ENCODE results near the gene UBTD2.

UBTD2 gene

DNA sequence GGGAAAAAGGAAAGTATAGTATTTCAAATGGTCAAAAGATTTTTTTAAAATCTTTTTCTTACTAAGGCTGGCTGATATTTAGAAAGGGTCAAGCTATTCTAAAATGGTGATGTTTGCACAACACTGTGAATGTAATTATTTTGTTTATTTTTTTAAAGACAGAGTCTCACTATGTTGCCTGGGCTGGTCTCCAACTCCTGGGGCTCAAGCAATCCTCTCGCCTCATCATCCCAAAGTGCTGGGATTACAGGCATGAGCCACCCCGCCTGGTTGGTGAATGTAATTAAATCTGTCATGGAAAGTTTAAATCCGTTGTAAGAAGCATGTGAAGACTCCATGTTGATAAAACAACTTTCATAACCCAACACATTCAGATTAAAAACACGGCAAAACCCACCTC, 2.6 kb downstream of the UBTD2 start:
- H3K4me3 ChIP-seq (ENCODE audit: low read depth, low read length) = peak overlapping the region; percentile 84; the same call in 1 of the 2 replicates
- TF ChIP-seq, protein P1, sequence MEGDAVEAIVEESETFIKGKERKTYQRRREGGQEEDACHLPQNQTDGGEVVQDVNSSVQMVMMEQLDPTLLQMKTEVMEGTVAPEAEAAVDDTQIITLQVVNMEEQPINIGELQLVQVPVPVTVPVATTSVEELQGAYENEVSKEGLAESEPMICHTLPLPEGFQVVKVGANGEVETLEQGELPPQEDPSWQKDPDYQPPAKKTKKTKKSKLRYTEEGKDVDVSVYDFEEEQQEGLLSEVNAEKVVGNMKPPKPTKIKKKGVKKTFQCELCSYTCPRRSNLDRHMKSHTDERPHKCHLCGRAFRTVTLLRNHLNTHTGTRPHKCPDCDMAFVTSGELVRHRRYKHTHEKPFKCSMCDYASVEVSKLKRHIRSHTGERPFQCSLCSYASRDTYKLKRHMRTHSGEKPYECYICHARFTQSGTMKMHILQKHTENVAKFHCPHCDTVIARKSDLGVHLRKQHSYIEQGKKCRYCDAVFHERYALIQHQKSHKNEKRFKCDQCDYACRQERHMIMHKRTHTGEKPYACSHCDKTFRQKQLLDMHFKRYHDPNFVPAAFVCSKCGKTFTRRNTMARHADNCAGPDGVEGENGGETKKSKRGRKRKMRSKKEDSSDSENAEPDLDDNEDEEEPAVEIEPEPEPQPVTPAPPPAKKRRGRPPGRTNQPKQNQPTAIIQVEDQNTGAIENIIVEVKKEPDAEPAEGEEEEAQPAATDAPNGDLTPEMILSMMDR (IDR thresholded peaks at IDR 0.05; ENCODE audit: low read depth, low read length) = no peak

DNA sequence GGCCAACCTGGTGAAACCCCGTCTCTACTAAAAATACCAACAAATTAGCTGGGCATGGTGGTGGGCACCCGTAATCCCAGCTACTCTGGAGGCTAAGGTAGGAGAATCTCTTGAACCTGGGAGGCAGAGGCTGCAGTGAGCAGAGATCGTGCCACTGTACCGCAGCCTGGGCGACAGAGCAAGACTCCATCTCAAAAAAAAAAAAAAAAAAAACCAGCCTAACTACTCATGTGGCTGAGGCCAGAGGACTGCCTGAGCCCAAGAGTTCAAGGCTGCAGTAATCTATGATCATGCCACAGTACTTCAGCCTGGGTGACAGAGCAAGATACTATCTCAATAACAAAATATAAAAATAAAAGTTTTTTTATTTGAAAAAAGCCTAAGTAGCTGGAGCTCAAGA, 3.2 kb downstream of the UBTD2 start:
- H3K4me3 ChIP-seq (ENCODE audit: low read depth, low read length) = no peak overlapping the region
- TF ChIP-seq, protein P1 (IDR thresholded peaks at IDR 0.05; ENCODE audit: low read depth, low read length) = no peak

DNA sequence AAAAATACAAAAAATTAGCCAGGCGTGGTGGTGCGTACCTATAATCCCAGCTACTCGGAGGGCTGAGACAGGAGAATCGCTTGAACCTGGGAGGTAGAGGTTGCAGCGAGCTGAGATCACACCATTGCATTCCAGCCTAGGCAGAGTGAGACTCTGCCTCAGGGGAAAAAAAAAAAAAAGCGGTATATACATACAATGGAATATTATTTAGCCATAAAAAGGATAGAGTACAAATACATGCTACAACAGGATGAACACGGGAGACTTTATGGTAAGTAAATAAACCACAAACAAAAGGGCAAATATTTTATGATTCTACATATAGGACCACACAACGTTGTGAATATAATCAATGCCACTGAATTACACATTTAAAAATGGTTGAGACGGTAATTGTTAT, 5.2 kb downstream of the UBTD2 start:
- TF ChIP-seq, protein P1 (IDR thresholded peaks at IDR 0.05; ENCODE audit: low read depth, low read length) = no peak
- no peak overlapping the region for H3K4me3 ChIP-seq (ENCODE audit: low read depth, low read length)

DNA sequence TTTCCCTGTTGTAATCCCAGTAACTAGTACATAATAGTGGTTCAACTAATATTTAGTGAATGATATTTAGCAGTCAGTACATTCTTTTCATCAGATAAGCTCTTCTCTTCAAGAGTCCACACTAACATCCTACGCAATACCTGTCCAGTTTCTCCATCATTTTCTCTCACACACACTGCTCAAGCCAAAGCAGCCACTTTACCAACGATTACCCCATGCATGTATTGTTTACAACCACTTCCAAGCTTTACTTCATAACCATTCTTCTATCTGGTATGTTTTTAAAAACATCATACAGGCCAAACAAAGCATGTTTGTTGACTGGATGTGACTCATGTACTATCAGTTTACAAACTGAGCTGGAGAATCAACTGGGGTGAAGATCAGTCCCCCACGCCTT, 7.3 kb downstream of the UBTD2 start:
- H3K4me3 ChIP-seq (ENCODE audit: low read depth, low read length) = no peak overlapping the region
- TF ChIP-seq, protein P1 (IDR thresholded peaks at IDR 0.05; ENCODE audit: low read depth, low read length) = no peak

DNA sequence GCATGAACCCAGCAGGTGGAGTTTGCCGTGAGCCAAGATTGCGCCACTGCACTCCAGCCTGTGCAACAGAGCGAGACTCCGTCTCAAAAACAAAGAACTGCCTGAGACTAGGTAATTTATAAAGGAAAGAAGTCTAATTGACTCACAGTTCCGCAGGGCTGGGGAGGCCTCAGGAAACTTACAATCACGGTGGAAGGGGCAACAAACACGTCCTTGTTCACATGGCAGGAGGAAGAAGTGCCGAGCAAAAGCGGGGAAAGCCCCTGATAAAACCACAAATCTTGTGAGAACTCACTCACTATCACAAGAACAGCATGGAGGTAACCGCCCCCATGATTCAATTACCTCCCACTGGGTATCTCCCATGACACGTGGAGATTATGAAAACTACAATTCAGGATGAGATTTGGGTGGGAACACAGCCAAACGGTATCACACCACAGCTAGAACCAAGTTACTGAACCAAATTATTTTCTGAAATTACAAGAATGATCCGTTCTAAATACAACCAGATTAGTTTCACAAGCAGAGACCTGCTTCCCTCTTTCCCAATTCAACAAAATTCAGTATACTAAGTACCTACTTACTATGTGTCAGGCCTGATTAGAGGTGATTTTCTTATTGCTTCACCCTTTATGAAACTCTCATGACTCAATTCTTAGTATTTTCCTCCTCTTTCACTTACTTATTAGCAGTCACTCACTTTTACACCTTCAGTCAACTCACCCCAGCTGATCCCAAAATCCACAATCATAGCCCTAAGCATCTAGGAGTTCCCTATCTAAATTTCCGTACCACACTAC, 8.4 kb downstream of the UBTD2 start:
- no peak overlapping the region for H3K4me3 ChIP-seq (ENCODE audit: low read depth, low read length)
- TF ChIP-seq, protein P1 (IDR thresholded peaks at IDR 0.05; ENCODE audit: low read depth, low read length) = no peak

DNA sequence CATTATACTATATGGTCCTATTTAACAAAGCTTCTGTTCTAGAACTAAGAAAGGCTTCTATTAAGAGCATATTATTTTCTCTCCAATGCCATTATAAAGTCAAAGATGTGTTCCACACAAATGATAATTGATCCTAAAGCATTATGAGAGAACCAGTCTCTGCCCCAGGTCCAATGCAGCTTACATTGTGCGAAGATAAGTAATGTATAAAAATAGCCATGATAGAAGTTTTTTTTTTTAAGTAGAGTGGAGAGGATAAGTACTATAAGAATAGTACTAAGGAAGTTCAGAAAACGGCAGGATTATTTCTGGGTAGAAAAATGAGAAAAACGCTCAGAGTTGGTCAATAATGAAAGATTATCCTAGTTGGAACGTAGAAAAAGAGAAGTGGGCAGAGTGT, 15.6 kb downstream of the UBTD2 start:
- TF ChIP-seq, protein P1 (IDR thresholded peaks at IDR 0.05; ENCODE audit: low read depth, low read length) = no peak
- H3K4me3 ChIP-seq (ENCODE audit: low read depth, low read length) = no peak overlapping the region

DNA sequence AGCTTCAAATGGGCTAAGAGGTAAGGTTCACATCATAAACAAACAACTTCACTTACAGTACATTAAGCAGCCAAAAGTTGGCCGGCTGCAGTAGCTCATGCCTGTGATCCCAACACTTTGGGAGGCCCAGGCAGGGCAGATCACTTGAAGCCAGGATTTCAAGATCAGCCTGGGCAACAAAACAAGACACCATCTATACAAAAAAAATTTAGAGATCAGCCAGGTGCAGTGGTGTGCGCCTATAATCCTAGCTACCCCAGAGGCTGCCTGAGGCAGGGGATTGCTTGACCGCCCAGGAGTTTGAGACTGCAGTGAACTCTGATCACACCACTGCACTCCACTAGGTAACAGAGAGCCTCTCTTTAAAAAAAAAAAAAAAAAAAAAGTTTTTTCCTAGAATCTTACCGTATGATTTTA, 16.9 kb downstream of the UBTD2 start:
- TF ChIP-seq, protein P1 (IDR thresholded peaks at IDR 0.05; ENCODE audit: low read depth, low read length) = no peak
- no peak overlapping the region for H3K4me3 ChIP-seq (ENCODE audit: low read depth, low read length)

Data from WI38 (cell line).